Heart left ventricle (tissue), 13 donors: ENCODE data around the gene MPPED2.

ENCODE experiments used
- POLR2A ChIP-seq, 2 donors: fragments of 450-650 bp; IDR thresholded peaks; one replicate each; pipeline ENCODE4 v1.6.1; 2017; ENCODE audit warnings: antibody characterized with exemption in 2 of 2, mild to moderate bottlenecking in 2 of 2, moderate library complexity in 2 of 2
- TF ChIP-seq, protein P1 (sequence below), 12 donors: fragments of 200-600 bp; sonication (generic) in 4 of 12; IDR thresholded peaks; one replicate each; pipeline versions ENCODE4 v1.5.0 to v1.8.0; 2018 to 2022; ENCODE audit warnings: antibody characterized with exemption in 12 of 12, mild to moderate bottlenecking in 5 of 12
- donor health status: ischemic (EF 13 %, LVEDD 7.1; RV severe dilation, severe dysfunction).
- donor health status: DM: no; HTN: yes; CAD: no.
- donor health status: DM: no; HTN: no; CAD: no.
- donor health status: ischemic (EF 25% LVEDD 6.9; RV normal size, moderate dysfunction).
- donor health status: ischemic (EF 25% LVEDD 5.7; RV mildly dilated, moderate dysfunction).
- donor health status: ischemic (EF 35%, LVEDD 5.7; RV mildly dilated, moderate dysfunction).
- donor health status: nonischemic (EF 11% LVEDD 7.7; RV severe dilation, severe dysfunction).
- donor health status: DM: yes; HTN: yes; CAD: no.
- donor health status: PGD.
- donor health status: ischemic (EF 29% LVEDD 5.4; RV normal size, mild dysfunction).
- donor health status: nonischemic (EF 23%, LVEDD 6.1; RV moderate dilation, normal function).

DNA sequence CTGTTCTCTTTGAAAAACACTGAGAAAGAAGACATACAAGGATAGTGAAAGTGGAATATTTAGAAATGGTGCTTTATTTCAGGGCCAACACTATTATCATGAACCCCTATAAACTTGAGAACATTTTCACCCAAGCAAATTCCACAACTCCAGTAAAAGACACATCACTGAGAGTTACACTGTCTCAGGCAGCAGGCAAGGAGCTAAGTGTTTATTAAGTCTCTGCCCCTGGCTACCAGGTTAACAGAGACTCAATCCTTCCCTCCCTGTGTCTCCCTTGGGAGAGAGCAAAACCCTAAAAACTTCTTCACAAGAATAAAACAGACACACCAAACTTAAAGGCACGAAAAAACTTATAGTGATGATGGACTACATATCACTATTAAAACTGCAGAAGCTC, 18.5 kb downstream of the MPPED2 start:
- TF ChIP-seq, protein P1, sequence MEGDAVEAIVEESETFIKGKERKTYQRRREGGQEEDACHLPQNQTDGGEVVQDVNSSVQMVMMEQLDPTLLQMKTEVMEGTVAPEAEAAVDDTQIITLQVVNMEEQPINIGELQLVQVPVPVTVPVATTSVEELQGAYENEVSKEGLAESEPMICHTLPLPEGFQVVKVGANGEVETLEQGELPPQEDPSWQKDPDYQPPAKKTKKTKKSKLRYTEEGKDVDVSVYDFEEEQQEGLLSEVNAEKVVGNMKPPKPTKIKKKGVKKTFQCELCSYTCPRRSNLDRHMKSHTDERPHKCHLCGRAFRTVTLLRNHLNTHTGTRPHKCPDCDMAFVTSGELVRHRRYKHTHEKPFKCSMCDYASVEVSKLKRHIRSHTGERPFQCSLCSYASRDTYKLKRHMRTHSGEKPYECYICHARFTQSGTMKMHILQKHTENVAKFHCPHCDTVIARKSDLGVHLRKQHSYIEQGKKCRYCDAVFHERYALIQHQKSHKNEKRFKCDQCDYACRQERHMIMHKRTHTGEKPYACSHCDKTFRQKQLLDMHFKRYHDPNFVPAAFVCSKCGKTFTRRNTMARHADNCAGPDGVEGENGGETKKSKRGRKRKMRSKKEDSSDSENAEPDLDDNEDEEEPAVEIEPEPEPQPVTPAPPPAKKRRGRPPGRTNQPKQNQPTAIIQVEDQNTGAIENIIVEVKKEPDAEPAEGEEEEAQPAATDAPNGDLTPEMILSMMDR (IDR thresholded peaks at IDR 0.05) = no peak
- TF ChIP-seq POLR2A (IDR thresholded peaks at IDR 0.05) = no peak
